Frontal cortex (tissue), 4 donors: Measurements from ENCODE around the gene CCDC85C. TPM values are rescaled to one million over a fixed set of nuclear protein-coding genes. Genes with fewer than 3 reads are reported as not detected.

Source experiments
- DNase-seq, 2 donors: peaks; one replicate each; pipeline ENCODE4 v3.0.0; 2012; ENCODE audit warnings: low spot score in 2 of 2
- FAIRE-seq: peaks from 2 replicates; lab custom pipeline; 2012; peaks lifted over from hg19 to GRCh38; lab: Jason Lieb, UNC
- small RNA-seq: library from RNA; depleted of rRNA; stranded (forward); fragments of <200 nt; gene quantifications from one replicate; pipeline ENCODE3, GENCODE V24; 2014
- total RNA-seq: library from RNA; depleted of rRNA; stranded (reverse); fragments of >200 nt; gene quantifications from one replicate; pipeline ENCODE4 v1.2.3, GENCODE V29; 2014
- donor health status: control.
- donor health status: control.
- donor health status: control.

Gene CCDC85C
- total RNA-seq, 1 donor from 2014 or later: 9.8 TPM

GRCh38 chr14:99468836-99469592 lies 135.0 kb downstream of the CCDC85C start:
- no peak for FAIRE-seq
- no peak for DNase-seq

GRCh38 chr14:99468081-99468480 lies 135.9 kb downstream of the CCDC85C start:
- FAIRE-seq: no peak

DNA sequence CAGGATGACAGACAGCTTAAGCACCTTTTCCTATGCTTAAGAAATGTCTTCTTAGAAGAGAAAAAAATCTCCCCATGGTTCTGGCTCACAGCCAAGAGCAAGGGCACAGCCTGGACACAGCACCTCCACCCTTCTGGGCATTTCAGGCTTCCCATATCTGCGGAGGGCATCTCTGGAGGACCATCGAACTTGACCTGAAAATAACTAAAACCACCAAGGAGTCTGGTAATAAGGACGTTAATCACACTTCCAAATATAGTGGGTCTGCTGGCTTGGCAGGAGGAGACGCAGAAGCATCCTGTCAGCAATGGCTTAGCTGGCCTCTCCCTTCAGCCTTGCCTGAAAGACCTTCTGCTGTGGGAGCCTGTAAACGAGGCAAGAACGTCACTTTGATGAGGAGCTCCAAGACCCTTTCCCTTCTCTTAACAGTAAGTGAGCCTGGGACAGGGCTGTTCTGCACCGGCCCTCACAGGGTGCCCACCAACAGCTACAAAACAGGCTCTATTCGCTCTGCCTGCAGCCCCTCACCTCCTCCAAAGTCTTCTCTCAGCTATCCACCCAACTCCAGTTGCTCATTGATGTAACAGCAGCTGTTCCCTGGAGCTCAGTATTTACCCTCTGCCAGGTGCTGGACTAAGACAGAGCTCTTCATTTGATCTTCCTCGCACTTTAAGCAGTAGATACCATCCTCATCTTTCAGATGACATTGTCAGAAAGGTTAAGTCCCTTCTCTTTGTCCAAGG lies 136.5 kb downstream of the CCDC85C start:
- DNase-seq: no peak
- FAIRE-seq: no peak

More at GRCh38 chr14:99468081-99468480, 135.9 kb downstream of the CCDC85C start:
- DNase-seq: no peak

DNA sequence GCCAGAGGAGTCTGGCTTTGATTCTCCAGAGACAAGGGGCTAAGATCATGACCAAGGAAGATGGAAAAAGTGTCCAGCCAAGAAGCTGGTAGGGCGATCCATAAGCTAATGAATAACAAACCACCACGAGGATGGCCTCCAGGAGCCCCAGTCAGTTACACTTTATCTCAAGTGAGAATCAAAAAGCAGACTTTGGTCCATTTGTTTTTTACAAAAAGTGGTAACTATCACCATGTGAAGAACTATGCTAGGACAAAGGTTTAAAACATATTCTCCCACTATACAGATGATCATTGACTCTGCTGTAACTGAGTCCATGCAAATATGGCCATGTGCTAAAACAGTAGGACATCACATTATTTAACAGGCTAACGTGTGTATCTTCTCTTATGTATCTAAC lies 137.2 kb downstream of the CCDC85C start:
- DNase-seq (no peak), FAIRE-seq (no peak)

DNA sequence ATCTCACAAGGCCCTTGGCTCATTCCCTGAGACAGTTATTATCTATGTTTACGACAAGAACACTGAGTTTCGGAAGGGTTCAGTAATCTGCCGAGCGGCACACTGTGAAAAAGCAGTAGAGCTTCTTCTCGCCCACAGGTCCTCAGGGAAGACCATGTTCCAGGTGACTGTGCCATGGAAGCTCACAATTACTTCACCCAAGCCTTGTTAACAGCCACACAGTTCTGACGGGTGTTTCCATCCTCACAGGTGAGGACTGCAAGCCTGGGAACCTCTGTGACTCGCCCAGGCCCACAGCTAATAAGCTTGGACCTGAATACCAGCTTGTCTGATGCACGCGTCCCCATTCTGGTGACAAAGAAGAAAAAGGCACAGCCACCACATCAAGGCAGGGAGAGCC lies 138.7 kb downstream of the CCDC85C start:
- no peak for DNase-seq
- FAIRE-seq: no peak

- FAIRE-seq: no peak
Measured at GRCh38 chr14:99463974-99464373, 140.0 kb downstream of the CCDC85C start.

DNA sequence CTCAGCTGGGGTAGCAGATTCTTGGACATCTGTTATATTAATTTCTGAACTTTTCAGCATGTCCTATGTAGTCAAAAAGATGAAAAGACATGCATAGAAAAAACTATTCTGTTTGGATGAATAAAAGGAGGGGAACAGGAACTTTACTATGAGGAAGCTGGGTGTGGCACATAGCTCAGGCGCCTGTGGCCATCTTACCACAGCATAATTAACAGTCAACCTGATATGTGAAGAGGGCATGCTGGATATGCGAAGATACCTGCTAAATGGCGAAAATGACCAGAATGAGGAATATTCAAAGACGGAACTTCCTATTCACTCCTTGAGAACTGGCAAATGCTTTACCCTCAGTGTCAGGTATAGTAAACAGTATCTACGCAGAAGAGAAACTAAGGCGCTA lies 141.8 kb downstream of the CCDC85C start:
- no peak for DNase-seq
- no peak for FAIRE-seq

More at GRCh38 chr14:99463974-99464373, 140.0 kb downstream of the CCDC85C start:
- no peak for DNase-seq

- FAIRE-seq: no peak
- DNase-seq: no peak
Measured at GRCh38 chr14:99461411-99462085, 142.5 kb downstream of the CCDC85C start.

- DNase-seq (no peak), FAIRE-seq (no peak)
Measured at GRCh38 chr14:99460793-99461192, 143.2 kb downstream of the CCDC85C start.

GRCh38 chr14:99459481-99460100 lies 144.4 kb downstream of the CCDC85C start:
- no peak for FAIRE-seq
- DNase-seq: no peak

GRCh38 chr14:99454246-99454645 lies 149.8 kb downstream of the CCDC85C start:
- FAIRE-seq (no peak), DNase-seq (no peak)

- DNase-seq (no peak), FAIRE-seq (no peak)
Measured at GRCh38 chr14:99452968-99453367, 151.0 kb downstream of the CCDC85C start.

DNA sequence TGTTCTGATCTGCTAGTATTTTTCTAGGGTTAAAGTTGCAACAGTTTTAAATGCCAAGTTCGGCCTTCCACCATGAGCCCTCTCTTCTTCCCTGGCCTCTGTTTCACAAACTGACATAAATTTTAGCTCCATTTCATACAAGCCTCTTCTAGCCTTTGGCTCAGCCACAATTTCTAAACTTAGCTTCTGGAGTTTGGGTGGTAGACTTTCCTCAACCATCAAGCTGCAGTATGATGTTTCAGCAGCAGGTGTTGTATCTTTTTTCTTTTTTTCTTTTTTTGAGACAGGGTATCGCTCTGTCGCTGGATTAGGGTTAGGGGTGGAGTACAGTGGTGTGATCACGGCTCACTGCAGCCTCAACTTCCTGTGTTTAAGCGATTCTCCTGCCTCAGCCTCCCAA lies 152.8 kb downstream of the CCDC85C start:
- FAIRE-seq: no peak
- DNase-seq: no peak

DNA sequence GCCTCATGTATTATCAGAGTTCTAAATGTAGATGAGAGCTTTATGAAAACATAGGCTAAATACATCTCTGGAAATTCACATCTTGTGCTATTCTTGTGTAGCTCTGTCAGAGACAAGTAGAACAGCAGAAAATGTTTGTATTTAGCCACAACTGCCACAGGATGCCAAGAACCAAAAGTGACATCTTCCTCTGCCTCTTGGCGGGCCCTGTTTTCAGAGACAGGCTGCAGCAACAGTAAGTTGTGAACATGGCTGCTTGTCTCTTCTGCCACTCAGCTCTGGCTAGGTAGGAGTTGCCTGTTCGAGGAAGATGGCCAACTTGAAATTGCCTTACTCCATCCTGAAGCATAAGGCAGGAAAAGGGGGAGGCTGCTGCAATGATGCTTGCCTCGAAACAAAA lies 153.7 kb downstream of the CCDC85C start:
- DNase-seq (no peak), FAIRE-seq (no peak)

Small RNA genes lying within 50 kb of the gene (small RNA-seq; reads per million reads assigned to genes)
- gene RF00019: not detected

Other genes starting within 250 kb of the CCDC85C start
- gene SETD3, start 123.3 kb downstream of the CCDC85C start, total RNA-seq: 119 TPM
- 19.2 TPM for gene CCNK, start 122.8 kb downstream of the CCDC85C start, total RNA-seq
- gene HHIPL1, start 40.9 kb upstream of the CCDC85C start, total RNA-seq: 5.3 TPM
- 4.5 TPM for gene CYP46A1, start 80.1 kb upstream of the CCDC85C start, total RNA-seq
- 116 TPM for gene EML1, start 189.2 kb upstream of the CCDC85C start, total RNA-seq